ENCODE data around the gene ZSCAN12.

ZSCAN12 gene

DNA sequence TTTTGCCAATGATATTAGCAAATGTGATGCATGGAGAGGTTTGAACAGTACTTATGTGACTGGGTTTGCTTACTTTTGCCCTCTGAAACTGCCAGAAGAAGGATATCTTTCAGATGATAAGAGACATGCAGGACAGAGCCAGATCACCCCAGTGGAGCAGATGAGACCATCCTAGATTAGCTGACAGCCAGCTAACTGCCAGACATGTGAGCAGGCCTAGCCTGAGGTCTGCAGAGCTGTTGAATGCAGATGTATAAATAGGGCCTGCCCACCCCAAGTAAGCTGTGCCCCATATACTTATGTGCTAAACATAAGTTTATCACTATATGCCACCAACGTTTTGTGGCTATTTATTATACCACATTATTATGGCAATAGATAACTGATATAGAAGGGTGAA lies 69.5 kb downstream of the ZSCAN12 start:
- H3K36me3 ChIP-seq (ENCODE audit: control insufficient read depth, insufficient read depth, low read length) = peaks cover 3% of the 10 kb centered on the region; the same call in 1 of the 2 replicates
- no peaks in the 10 kb centered on the region for H3K27me3 ChIP-seq (replicated peaks; ENCODE audit: control insufficient read depth, insufficient read depth, low read length)
- DNase-seq (ENCODE audit: extremely low read depth, insufficient read length) = no peak
- TF ChIP-seq, protein P1, sequence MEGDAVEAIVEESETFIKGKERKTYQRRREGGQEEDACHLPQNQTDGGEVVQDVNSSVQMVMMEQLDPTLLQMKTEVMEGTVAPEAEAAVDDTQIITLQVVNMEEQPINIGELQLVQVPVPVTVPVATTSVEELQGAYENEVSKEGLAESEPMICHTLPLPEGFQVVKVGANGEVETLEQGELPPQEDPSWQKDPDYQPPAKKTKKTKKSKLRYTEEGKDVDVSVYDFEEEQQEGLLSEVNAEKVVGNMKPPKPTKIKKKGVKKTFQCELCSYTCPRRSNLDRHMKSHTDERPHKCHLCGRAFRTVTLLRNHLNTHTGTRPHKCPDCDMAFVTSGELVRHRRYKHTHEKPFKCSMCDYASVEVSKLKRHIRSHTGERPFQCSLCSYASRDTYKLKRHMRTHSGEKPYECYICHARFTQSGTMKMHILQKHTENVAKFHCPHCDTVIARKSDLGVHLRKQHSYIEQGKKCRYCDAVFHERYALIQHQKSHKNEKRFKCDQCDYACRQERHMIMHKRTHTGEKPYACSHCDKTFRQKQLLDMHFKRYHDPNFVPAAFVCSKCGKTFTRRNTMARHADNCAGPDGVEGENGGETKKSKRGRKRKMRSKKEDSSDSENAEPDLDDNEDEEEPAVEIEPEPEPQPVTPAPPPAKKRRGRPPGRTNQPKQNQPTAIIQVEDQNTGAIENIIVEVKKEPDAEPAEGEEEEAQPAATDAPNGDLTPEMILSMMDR (IDR thresholded peaks at IDR 0.05; ENCODE audit: insufficient read depth, low read length, poor library complexity, severe bottlenecking) = no peak
- no peak overlapping the region for H3K4me3 ChIP-seq (replicated peaks; ENCODE audit: low read depth, low read length)

All from GM06990 (cell line).